ENCODE results near the gene TRAPPC6A. TPM values are rescaled to one million over a fixed set of nuclear protein-coding genes. Genes with fewer than 3 reads are reported as not detected.

Gene TRAPPC6A
- total and polyA plus RNA-seq, 9 of the 15 experiments (the other 6 are each of a cell fraction or from before 2014, with no cell fraction given): 0.82 to 23.6 (median 11.6) TPM

DNA sequence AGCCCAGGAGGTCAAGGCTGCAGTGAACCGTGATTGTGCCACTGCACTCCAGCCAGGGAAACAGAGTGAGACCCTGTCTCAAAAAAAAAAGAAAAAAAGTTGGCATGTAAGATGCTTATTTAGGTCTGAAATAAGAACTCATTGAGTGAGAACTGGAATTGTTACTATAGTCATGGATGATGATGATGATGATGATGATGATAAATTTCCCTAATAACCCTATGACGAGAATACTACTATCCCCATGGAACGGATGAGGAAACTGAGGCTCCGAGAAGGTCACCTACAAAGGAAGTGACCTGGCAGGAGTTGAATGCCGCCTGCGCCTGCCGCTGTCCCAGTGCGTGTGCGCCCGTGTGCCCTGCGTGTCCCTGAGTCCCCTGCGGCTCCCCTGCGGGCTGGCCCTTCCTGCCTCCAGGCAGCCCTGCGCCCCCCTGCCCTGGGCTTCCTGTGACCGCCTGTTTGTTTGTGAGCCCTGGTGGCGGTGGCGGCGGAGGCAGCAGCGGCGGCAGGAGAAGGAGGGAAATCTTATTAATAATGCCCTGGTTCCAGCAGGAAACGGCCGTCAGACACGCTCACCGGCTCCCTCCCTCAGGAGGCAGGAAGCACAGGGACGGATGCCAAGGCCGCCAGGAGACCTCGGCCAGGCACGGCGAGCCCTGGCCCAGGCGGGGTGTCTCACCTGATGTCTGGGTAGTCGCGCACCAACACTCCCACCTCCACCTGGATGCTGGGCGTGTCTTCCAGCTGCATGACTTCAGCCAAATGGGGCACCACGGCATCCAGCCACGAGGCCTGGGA is 37.6 kb upstream of the TRAPPC6A start:
- BruUV-seq (replicated peaks): no TSS peak
- ATAC-seq (no peak), DNase-seq (ENCODE audit: extremely low read depth in 1 of 4, low spot score in 3 of 4) (peak in 1 of 4 experiments; percentile 4), FAIRE-seq (peak; percentile 11)
- Histone ChIP-seq H3K9ac (ENCODE audit: insufficient read depth in 1 of 2, low read depth in 2 of 2, low read length in 2 of 2) (peak overlapping the region in 1 of 2 experiments; percentile 21; a peak in 1 of 4 replicates), H3K9me3 (replicated peaks; ENCODE audit: control insufficient read depth, insufficient read depth, low read depth, low read length) (no peaks in the 10 kb centered on the region), H3K4me3 (no peak overlapping the region), H3K4me1 (replicated peaks in 1 of 2; ENCODE audit: control insufficient read depth in 2 of 2, insufficient read depth in 2 of 2, low read length in 2 of 2) (peaks cover 11 to 32% of the 10 kb centered on the region in 2 experiments; a peak in 4 of 5 replicates), H3K79me2 (ENCODE audit: control insufficient read depth, insufficient read depth, low read length) (no peaks in the 10 kb centered on the region), H3K27me3 (ENCODE audit: control insufficient read depth in 2 of 2, insufficient read depth in 2 of 2, low read length in 2 of 2) (no peaks in the 10 kb centered on the region), H3K36me3 (ENCODE audit: control insufficient read depth, insufficient read depth, low read length) (no peaks in the 10 kb centered on the region; the same call in 2 of the 3 replicates), H2AFZ (ENCODE audit: low read depth, low read length) (no peak overlapping the region), H4K20me1 (replicated peaks; ENCODE audit: control insufficient read depth, insufficient read depth, low read length) (no peaks in the 10 kb centered on the region), H3K4me2 (ENCODE audit: insufficient read depth, low read length) (no peak overlapping the region), H3K27ac (ENCODE audit: extremely low read depth, low read depth, low read length) (no peak overlapping the region), H3K9me1 (ENCODE audit: control insufficient read depth, insufficient read depth, low read length) (no peaks in the 10 kb centered on the region)
- WGBS (ENCODE audit: insufficient coverage, low coverage, missing lambda C conversion rate): 79% methylated on average over 28 of the region's 35 CpGs
- intact Hi-C loops (cut with micrococcal nuclease): no loop called here
- in situ Hi-C loops (cut with MboI): no loop called here
- TF ChIP-seq ARID2 (IDR thresholded peaks at IDR 0.05) (no peak), POLR2G (IDR thresholded peaks at IDR 0.05; ENCODE audit: low read depth, low read length) (0 out of 2 replicates have a peak, but pooled peaks have one; percentile 14), NELFE (IDR thresholded peaks at IDR 0.05; ENCODE audit: insufficient read depth, insufficient read length) (no peak), TAF7 (tag; IDR thresholded peaks at IDR 0.05) (no peak)
- TF ChIP-seq, protein P1, sequence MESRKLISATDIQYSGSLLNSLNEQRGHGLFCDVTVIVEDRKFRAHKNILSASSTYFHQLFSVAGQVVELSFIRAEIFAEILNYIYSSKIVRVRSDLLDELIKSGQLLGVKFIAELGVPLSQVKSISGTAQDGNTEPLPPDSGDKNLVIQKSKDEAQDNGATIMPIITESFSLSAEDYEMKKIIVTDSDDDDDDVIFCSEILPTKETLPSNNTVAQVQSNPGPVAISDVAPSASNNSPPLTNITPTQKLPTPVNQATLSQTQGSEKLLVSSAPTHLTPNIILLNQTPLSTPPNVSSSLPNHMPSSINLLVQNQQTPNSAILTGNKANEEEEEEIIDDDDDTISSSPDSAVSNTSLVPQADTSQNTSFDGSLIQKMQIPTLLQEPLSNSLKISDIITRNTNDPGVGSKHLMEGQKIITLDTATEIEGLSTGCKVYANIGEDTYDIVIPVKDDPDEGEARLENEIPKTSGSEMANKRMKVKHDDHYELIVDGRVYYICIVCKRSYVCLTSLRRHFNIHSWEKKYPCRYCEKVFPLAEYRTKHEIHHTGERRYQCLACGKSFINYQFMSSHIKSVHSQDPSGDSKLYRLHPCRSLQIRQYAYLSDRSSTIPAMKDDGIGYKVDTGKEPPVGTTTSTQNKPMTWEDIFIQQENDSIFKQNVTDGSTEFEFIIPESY (CRISPR knock-in tag; IDR thresholded peaks at IDR 0.05): peak; percentile 55; the same call in 1 of the 2 replicates
- ChIA-PET CTCF (ENCODE audit: low intra/inter-chr PET ratio) (no interaction called here), POLR2A (no interaction called here)

All from K562 (cell line).